ENCODE measurements around the gene BOK.

GRCh38 chr2:241563571-241563980, 5.0 kb downstream of the BOK start:
- TF ChIP-seq CTCF (IDR thresholded peaks at IDR 0.05) = no peak
- TF ChIP-seq POLR2A (IDR thresholded peaks at IDR 0.05) = no peak
